K562 (cell line): ENCODE measurements around the gene CRKL.
A peak's percentile ranks its signal among the peaks of the same experiment; 100 is the strongest.

ENCODE experiments used
- CBFA2T2 ChIP-seq: fragments of 450-650 bp; conservative IDR thresholded peaks from 2 replicates; pipeline ENCODE4 v1.6.1; 2017; ENCODE audit warnings: mild to moderate bottlenecking
- POLR2AphosphoS5 ChIP-seq: IDR thresholded peaks from 2 replicates; pipeline ENCODE4 v1.6.1; 2011; ENCODE audit warnings: mild to moderate bottlenecking, low read depth, low read length, moderate library complexity; ENCODE audit not compliant: control insufficient read depth, insufficient read depth
- RFX5 ChIP-seq: IDR thresholded peaks from 2 replicates; pipeline ENCODE4 v1.6.1; 2011; ENCODE audit warnings: low read depth, mild to moderate bottlenecking, improper control_type of control experiment, low read length
- SMARCA5 ChIP-seq: fragments of 450-650 bp; IDR thresholded peaks from 2 replicates; pipeline ENCODE4 v1.6.1; 2016
- SMARCC2 ChIP-seq: fragments of 450-650 bp; IDR thresholded peaks from 2 replicates; pipeline ENCODE4 v1.6.1; 2017; ENCODE audit warnings: antibody characterized with exemption, moderate library complexity, mild to moderate bottlenecking, low read depth
- SP2 ChIP-seq: IDR thresholded peaks from 2 replicates; pipeline ENCODE4 v1.6.1; 2011; ENCODE audit warnings: mild to moderate bottlenecking, low read depth, low read length, moderate library complexity; ENCODE audit not compliant: poor library complexity, severe bottlenecking; ENCODE audit errors: extremely low read depth
- TF ChIP-seq, protein P1 (sequence below): sonication (generic); formaldehyde crosslinking; IDR thresholded peaks from 2 replicates; pipeline ENCODE4 v1.8.0; 2023; ENCODE audit warnings: missing genetic modification reagents, mild to moderate bottlenecking, borderline replicate concordance
- TF ChIP-seq, protein P2 (sequence below): fragments of 250-450 bp; sonication (Bioruptor Pico); IDR thresholded peaks from 2 replicates; pipeline ENCODE4 v1.8.0; 2021; ENCODE audit warnings: mild to moderate bottlenecking, moderate library complexity
- TF ChIP-seq, protein P3 (sequence below), 3 experiments: fragments of 200-800 bp in 1 of 3; fragments of 250-450 bp in 1 of 3; fragments of 450-650 bp in 1 of 3; sonication (Bioruptor Pico) in 1 of 3; sonication (Bioruptor generic) in 1 of 3; formaldehyde crosslinking in 1 of 3; IDR thresholded peaks; 2 replicates each; pipeline versions ENCODE4 v1.6.1 to v1.8.0; 2016 to 2022; ENCODE audit warnings: mild to moderate bottlenecking in 2 of 3, missing genetic modification characterization in 2 of 3, missing compliant biosample characterization in 1 of 3, moderate library complexity in 1 of 3
- TF ChIP-seq, protein P4 (sequence below), 3 experiments: IDR thresholded peaks in 2 of 3; conservative IDR thresholded peaks in 1 of 3; 2 replicates each; pipeline ENCODE4 v1.5.1; 2011 to 2012; ENCODE audit warnings: low read length in 3 of 3, mild to moderate bottlenecking in 3 of 3, control low read depth in 2 of 3, improper control_type of control experiment in 1 of 3, inconsistent platforms in 1 of 3, low read depth in 1 of 3, mixed read lengths in 1 of 3, moderate library complexity in 1 of 3; ENCODE audit not compliant: insufficient read depth in 2 of 3

DNA sequence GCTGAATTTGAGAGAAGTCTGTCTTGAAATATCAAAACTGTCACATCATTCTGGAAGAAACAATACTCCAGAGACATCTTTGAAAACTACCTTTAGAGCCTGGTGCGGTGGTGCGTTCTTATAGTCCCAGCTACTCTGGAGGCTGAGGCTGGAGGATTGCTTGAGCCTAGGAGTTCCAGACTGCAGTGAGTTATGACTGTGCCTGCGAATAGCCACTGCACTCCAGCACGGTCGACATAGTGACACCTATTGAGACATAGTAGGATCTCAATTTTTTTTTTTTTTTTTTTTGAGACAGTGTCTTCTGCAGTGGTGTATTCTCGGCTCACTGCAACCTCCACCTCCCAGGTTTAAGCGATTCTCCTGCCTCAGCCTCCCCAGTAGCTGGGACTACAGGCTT lies 38.3 kb downstream of the CRKL start:
- TF ChIP-seq SP2 (no peak), SMARCA5 (no peak), RFX5 (no peak), POLR2AphosphoS5 (no peak), CBFA2T2 (no peak), SMARCC2 (no peak)
- TF ChIP-seq, protein P1, sequence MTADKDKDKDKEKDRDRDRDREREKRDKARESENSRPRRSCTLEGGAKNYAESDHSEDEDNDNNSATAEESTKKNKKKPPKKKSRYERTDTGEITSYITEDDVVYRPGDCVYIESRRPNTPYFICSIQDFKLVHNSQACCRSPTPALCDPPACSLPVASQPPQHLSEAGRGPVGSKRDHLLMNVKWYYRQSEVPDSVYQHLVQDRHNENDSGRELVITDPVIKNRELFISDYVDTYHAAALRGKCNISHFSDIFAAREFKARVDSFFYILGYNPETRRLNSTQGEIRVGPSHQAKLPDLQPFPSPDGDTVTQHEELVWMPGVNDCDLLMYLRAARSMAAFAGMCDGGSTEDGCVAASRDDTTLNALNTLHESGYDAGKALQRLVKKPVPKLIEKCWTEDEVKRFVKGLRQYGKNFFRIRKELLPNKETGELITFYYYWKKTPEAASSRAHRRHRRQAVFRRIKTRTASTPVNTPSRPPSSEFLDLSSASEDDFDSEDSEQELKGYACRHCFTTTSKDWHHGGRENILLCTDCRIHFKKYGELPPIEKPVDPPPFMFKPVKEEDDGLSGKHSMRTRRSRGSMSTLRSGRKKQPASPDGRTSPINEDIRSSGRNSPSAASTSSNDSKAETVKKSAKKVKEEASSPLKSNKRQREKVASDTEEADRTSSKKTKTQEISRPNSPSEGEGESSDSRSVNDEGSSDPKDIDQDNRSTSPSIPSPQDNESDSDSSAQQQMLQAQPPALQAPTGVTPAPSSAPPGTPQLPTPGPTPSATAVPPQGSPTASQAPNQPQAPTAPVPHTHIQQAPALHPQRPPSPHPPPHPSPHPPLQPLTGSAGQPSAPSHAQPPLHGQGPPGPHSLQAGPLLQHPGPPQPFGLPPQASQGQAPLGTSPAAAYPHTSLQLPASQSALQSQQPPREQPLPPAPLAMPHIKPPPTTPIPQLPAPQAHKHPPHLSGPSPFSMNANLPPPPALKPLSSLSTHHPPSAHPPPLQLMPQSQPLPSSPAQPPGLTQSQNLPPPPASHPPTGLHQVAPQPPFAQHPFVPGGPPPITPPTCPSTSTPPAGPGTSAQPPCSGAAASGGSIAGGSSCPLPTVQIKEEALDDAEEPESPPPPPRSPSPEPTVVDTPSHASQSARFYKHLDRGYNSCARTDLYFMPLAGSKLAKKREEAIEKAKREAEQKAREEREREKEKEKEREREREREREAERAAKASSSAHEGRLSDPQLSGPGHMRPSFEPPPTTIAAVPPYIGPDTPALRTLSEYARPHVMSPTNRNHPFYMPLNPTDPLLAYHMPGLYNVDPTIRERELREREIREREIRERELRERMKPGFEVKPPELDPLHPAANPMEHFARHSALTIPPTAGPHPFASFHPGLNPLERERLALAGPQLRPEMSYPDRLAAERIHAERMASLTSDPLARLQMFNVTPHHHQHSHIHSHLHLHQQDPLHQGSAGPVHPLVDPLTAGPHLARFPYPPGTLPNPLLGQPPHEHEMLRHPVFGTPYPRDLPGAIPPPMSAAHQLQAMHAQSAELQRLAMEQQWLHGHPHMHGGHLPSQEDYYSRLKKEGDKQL (CRISPR knock-in tag) = no peak
- TF ChIP-seq, protein P2, sequence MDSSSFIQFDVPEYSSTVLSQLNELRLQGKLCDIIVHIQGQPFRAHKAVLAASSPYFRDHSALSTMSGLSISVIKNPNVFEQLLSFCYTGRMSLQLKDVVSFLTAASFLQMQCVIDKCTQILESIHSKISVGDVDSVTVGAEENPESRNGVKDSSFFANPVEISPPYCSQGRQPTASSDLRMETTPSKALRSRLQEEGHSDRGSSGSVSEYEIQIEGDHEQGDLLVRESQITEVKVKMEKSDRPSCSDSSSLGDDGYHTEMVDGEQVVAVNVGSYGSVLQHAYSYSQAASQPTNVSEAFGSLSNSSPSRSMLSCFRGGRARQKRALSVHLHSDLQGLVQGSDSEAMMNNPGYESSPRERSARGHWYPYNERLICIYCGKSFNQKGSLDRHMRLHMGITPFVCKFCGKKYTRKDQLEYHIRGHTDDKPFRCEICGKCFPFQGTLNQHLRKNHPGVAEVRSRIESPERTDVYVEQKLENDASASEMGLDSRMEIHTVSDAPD (CRISPR knock-in tag) = no peak
- TF ChIP-seq, protein P3, sequence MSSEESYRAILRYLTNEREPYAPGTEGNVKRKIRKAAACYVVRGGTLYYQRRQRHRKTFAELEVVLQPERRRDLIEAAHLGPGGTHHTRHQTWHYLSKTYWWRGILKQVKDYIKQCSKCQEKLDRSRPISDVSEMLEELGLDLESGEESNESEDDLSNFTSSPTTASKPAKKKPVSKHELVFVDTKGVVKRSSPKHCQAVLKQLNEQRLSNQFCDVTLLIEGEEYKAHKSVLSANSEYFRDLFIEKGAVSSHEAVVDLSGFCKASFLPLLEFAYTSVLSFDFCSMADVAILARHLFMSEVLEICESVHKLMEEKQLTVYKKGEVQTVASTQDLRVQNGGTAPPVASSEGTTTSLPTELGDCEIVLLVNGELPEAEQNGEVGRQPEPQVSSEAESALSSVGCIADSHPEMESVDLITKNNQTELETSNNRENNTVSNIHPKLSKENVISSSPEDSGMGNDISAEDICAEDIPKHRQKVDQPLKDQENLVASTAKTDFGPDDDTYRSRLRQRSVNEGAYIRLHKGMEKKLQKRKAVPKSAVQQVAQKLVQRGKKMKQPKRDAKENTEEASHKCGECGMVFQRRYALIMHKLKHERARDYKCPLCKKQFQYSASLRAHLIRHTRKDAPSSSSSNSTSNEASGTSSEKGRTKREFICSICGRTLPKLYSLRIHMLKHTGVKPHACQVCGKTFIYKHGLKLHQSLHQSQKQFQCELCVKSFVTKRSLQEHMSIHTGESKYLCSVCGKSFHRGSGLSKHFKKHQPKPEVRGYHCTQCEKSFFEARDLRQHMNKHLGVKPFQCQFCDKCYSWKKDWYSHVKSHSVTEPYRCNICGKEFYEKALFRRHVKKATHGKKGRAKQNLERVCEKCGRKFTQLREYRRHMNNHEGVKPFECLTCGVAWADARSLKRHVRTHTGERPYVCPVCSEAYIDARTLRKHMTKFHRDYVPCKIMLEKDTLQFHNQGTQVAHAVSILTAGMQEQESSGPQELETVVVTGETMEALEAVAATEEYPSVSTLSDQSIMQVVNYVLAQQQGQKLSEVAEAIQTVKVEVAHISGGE (CRISPR knock-in tag; IDR thresholded peaks at IDR 0.05) = no peak
- TF ChIP-seq, protein P4, sequence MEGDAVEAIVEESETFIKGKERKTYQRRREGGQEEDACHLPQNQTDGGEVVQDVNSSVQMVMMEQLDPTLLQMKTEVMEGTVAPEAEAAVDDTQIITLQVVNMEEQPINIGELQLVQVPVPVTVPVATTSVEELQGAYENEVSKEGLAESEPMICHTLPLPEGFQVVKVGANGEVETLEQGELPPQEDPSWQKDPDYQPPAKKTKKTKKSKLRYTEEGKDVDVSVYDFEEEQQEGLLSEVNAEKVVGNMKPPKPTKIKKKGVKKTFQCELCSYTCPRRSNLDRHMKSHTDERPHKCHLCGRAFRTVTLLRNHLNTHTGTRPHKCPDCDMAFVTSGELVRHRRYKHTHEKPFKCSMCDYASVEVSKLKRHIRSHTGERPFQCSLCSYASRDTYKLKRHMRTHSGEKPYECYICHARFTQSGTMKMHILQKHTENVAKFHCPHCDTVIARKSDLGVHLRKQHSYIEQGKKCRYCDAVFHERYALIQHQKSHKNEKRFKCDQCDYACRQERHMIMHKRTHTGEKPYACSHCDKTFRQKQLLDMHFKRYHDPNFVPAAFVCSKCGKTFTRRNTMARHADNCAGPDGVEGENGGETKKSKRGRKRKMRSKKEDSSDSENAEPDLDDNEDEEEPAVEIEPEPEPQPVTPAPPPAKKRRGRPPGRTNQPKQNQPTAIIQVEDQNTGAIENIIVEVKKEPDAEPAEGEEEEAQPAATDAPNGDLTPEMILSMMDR (IDR thresholded peaks at IDR 0.05 in 2 of 3, conservative IDR thresholded peaks at IDR 0.05 in 1 of 3; ENCODE audit: insufficient read depth in 2 of 3, low read depth in 1 of 3, low read length in 3 of 3) = peak in 1 of 3 experiments; percentile 38; a peak in 2 of 6 replicates
